Fibroblast of skin of right quadriceps (primary cell): ENCODE results near the gene GABRG3.

ENCODE experiments used
- DNase-seq: peaks from one replicate; pipeline ENCODE4 v3.0.0-alpha.2; 2013

The GABRG3 gene

DNA sequence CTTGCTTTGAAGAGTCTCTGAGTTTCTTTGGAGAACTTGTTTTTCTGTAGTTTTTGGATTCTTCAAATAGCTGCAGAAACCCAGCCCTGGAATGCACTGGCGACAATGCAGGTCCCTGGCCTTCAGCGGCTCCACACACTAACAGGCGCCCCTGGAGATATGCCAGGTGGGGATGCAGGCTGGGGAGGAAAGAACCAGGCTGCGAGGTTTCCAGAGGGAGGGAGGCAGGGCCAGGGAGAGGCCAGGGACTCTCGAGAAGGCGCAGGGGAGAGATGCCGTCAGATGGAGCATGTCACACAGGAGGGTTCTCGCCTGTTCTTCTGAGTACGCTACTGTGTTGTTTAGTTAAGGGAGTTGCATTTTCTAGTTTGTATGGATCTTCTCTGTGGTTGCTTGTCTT lies 283.1 kb downstream of the GABRG3 start:
- peak; percentile 13 for DNase-seq

DNA sequence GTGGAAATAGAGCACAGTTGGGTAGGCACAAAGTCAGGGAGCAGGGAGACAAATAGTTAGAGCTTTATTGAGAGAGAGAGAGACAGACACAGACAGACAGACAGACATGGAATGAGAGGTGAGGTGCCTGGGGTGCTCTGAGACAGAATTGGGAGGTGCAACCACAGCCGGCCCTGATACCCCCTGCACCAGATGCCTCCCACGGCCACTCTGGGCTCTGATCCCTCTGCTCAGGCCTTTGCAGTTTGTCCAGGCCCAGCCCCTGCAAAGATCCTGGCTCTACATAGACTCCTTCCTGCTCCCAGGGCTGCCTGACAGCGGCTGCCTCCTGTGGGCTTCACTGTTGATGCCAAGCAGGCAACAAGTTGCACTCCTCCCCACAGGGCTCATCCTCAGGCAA lies 283.8 kb downstream of the GABRG3 start:
- no peak for DNase-seq

DNA sequence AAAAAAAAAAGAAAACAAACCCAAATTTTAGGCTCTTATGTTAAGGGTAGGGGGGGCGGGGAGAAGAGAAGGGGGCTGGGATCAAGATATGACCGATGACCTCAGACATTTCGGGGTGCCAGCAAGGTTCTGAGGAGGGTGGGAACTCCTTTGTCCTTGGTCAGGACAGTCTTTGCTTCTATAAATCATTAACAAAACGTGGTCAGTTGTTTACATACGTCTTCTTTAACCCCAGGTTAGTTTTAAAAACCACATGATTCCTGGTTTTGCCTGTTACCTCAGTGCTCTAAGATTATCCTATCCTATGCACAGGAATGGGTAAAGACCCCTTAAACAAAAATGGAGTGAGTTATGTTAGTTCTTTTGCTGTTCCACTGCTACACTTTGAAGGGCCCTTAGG lies 285.5 kb downstream of the GABRG3 start:
- no peak for DNase-seq

DNA sequence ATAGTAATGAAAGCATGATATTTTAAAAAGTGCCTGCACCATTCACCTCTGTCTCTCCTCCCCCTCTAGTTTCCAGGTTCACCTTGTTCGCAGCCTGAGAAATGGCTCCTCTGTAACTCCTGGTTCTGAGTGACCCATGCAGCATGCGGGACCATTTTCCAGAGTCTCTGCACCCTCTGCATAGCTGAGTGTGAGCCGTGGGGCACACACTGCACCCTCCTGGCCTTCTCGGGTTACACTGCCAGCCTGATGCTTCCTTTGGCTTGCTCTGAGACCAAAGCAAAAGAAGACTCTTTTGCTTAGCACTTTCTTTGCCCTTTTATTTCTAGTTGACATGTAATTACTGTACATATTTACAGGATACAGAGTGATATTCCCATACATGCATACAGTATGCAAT lies 287.3 kb downstream of the GABRG3 start:
- DNase-seq, result no peak

DNA sequence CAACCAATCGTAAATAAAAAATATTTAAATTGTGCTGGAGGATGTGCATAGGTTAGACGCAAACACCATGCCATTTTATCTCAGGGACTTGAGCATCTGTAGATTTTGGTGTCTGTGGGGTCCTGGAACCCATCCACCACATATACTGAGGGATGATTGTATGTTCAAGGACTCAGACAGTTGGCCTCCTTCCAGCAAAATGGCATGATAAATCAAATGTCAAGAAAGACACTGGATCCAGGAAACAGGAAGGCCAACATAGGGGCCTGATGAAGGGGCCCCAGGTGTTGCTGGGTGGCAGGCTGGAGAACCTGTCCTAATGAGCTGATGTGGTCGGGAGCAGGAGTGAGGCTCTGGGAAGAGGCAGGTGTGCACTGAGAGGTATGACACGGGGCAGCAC lies 289.5 kb downstream of the GABRG3 start:
- DNase-seq, result no peak

DNA sequence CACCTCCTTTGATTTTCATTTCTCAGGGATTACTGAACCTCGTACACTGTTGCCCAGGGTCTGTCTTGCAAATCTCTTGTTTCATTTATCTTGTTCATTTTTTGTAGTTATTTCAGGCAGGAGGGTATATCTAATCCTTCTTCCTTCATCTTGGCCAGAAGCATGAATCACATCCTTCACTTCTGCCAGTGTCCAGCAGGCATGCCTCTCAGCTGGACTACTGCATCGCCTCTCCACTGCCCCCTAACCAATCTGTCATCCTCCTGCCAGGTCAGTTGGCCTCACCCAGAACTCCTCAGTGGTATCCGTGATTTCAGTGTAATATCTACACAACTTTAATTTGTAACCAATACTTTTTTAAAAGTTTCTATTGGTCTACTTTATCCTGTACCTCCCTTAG lies 297.9 kb downstream of the GABRG3 start:
- no peak for DNase-seq

DNA sequence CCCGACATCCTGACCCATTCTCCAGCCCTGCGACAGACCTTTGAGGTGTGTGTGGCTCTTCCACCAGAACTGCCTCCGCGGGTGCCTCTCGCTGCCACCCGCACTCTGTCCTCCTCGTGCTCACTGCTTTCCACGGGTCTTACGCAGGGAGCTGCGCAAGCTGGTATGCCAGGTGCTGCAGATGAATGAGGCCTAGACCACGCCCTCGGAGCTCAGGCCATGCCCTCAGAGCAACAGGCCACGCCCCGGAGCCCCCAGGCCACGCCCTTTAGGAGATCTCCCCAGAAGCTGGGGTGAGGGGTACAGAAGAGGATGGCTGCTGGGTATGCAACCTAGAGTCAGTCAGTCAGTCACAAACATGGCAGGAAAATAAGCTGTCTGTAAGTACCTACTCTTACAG lies 300.3 kb downstream of the GABRG3 start:
- no peak for DNase-seq

DNA sequence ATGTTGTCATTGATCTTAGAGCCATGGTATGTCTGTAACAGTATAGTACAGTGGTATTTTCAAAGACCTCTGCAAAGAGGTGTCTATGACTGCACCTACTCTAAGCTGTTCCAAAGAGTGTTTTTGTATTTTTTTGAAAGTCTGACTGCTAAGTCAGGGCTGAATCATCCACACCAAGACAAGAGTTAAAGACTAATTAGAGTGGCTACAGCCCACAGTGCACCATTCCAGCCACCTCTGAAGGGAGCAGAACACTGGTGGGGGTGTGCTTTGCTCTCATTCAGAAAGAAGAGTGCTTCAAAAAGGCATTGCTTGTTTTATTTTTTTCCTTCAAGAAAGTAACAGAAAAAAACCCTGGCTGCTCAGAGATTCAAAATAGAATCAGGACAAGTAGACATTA lies 301.4 kb downstream of the GABRG3 start:
- DNase-seq, result no peak

DNA sequence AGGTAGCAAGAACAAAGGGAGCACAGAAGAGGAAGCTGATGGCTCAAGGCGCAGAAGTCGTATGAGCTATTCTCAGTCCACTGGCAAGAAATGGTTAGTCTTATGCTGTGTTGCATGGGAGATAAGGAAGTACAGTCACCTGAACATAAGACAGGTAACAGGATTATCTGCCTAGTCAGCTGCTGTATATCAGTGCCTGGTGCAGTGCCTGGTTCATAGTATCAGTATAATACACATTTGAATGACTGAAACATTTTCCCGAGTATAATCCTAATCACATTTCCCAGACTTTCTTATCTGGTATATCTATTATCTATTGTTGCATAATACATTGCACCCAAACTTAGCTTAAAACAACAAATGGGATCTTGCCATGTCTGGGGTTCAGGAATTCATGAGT lies 302.5 kb downstream of the GABRG3 start:
- no peak for DNase-seq

DNA sequence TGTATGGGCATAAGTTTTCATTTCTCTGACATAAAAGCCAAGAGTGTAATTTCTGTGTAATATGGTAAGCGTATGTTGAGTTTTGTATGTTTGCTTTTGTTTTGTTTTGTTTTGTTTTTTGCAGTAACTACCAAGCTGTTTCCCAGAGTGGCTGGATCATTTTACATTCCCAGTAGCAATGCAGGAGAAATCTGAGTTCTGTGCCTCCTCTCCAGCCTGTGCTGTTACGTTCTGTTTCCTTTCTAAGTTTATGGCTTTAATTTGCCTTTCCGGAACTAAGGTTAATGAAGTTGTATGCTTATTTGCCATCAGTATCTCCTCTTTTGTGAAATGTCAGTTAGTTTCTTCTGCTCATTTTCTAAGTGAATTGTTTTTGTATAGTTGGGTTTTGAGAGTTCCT lies 307.8 kb downstream of the GABRG3 start:
- DNase-seq, result no peak

DNA sequence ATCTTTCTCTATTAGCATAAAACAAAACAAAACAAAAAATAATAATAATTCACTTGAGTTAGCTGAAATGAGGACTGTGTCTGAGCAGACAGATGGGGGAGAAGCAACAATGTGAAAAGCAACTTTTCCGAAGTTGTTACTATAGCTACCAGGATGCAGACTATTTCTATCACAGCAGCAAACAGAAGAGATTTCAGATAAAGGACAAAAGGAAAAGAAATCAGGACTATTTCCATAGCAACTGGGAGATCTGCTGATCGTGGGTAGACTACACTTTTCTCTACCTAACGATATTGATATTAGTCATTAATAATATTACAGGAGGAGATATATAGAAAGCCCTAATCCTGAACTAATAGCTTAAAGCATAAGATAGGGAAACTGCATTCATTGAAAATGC lies 321.7 kb downstream of the GABRG3 start:
- no peak for DNase-seq

DNA sequence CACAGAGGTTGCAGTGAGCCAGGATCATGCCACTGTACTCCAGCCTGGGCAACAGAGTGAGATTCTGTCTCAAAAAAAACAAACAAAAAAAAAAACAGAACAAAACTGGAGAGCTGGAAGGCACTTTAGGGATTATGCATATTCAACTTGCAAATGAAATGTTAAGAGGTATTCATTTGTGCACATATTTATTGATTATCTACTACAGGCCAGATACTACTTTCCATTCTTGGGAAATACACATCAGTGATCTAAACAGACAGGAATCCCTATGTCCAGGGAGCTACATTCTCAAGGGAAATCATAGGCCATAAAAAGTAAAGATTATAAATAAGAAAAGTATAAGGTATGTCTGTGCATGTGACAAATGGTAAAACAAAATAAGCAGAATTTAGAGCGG lies 322.6 kb downstream of the GABRG3 start:
- DNase-seq, result no peak

DNA sequence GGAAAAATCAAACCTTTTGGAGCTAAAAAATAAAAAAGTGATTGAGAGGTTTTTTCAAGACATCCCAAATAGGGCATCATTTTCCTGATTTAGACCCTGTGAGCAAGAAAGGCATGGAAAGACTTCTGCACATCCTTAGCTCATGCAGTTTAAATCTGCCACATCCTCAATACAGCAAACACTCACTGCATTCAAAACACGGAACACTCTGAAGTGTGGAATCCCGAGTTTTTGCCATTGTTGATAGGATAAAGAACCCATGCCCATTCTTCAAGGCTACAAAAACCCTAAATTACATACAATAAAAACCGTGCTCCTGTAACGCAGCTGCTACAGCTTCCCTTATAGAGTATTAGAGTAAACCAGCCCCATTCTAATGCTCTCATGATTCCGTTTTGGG lies 346.8 kb downstream of the GABRG3 start:
- DNase-seq, result no peak

DNA sequence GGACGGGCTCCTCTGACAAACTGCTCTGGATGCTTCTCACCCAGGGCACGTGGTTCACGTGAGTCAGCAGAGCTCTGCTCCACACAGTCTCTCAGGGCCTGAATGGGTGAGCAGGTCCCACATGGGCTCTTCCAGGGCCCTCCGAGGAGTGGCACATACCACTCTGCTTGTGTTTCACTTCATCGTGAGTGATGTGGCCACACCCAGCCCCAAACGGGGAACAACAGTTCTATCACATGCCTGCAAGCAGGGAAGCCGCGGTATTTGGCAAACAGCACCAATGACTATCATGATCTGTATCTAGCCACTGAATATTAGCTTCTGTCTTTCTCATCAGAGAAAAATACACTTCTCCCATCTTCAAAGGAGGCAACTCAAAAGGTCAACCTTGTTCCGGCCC lies 352.8 kb downstream of the GABRG3 start:
- DNase-seq, result no peak

DNA sequence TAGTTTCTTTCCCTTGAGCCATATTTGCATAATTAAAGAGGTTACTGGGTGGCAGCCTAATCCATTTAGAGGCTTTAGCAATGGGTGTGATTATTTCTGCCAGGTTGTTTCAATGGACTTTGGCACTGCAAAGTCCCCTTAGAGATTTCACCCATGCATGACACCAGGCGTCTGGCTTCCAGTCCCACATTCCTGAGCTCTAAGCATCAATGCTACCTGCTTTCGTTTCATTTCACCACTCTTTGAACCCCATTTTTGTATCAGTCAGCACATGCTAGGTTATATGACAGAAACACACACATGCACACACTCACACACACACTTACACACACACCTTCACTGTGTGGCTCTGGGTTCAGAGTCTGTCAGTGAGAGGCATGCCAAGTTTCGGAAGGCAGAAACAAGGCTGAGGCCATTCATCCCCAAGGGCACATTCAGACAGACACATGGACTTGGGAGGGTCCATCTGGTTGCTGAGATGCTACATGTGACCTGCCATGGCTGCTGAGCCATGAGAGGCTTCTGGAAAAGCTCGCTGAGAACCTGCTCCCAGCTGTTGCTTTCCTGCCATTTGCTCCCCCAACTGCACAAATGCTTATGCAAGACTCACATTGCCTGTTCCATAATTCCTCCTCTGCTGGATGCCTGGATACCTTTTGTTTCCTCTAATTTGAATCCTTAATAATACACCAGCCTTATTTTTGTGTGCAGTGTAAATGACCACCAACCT lies 354.1 kb downstream of the GABRG3 start:
- no peak for DNase-seq

DNA sequence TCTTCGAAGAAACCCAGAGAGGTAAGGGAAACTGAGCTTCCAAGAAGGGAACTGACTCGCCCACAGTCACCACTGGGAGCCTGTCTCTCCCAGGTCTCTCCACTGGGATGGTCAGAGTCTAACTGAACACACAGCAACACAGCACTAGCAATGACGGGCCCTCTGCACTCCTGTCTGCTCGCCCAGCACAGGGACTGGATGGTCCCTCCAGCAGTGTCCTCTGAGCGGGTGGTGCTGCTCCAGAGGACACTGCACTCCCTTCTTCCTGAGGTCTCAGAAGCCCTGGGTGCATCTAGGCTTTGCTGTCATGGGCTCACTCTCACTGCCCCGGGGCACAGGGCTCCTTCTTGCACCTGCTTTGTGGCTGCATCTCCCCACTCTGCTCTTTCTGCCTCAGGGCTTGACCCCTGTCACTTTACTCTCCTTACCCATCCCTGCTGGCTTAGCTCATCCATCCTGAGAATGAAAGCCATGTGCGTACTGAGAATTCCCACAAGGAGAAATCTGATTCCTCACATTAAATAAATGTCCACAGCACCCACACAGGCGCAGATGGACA lies 356.6 kb downstream of the GABRG3 start:
- no peak for DNase-seq

DNA sequence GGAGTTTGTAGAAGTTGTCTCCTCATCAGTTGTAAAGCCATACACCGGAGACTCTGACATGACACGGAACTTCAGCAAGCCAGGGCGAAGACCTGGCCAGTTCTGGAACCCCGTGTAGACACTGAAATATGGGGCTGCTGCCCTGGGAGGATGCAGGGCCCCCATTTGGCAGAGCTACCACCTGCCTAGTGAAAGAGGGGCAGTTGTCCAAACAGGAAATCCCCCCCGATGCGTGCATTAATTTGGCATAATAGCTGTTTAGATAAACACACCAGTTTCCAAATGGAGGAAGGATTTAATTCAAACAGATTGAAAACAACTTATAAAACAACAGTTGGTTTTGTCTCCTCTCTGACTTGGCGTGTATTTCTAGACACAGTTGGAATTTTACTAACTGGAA lies 357.2 kb downstream of the GABRG3 start:
- DNase-seq, result no peak

DNA sequence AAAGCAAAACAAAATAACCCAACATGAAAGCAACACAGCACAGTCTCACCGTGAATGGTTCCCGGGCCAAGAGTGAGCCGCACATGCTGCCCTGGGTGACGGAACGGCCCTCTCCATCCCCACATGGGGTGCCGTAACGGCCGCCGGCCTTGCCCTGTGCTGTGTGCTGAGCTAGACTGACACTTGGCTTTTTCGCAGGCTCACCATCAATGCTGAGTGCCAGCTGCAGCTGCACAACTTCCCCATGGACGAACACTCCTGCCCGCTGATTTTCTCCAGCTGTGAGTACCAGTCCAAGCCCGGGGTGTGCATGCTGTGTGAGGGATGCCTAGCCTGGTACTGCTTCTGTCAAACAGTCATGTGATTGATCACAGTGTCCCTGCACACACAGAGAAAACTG lies 357.6 kb downstream of the GABRG3 start:
- DNase-seq, result no peak

DNA sequence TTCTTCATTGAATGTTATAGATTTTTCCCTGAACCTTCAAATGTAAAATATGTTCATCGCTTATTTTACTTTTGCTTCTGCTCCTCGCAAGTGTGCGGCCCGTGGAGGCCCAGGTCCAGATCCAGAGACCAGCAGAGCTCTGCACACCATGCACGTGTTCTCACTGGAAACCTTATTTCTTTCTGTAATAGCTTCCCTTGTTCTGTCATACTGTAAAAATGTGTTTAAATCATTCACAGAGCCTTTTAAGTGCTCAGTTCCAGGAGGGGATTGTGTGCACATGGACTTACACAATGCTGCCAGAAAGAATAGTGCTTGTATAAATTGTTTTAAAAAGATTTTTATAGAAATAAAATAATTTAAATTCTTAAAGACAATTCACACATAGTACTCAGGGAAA lies 359.3 kb downstream of the GABRG3 start:
- no peak for DNase-seq

DNA sequence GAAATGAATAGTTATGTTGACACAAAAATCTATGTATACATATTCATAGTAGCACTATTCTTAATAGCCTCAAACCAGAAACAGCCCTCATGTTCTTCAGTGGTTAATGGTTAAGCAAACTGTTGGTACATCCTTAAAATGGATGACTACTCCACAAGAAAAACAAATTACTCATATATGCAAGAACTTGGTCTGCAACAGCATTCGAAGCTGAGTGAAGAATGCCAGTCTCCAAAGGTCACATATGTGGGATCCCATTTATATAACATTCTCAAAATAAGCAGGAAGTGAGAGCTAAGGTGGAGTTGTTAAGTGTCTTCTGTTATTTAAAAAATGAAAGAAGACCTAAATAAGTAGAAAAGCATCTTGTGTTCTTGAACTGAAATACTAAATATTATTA lies 365.7 kb downstream of the GABRG3 start:
- peak; percentile 41 for DNase-seq

DNA sequence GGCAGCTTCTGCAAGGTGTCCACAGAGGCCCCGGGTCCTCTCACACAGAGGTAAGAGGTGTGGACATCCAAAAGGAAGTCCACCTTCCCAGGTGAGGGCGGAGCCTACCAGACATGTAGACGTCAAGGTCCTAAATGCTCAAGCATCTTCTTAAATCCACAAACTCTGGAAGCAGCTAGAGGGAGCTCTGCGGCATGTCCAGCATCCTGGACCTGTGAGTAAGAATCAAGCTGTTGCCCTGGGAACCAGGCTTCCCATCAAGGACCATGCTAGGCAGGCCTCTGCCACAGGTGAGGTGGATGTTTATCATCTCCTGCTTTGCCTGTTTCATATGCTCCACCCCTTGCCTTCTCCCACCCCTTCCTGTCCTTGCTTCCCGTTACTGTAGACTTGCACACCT lies 368.2 kb downstream of the GABRG3 start:
- no peak for DNase-seq

DNA sequence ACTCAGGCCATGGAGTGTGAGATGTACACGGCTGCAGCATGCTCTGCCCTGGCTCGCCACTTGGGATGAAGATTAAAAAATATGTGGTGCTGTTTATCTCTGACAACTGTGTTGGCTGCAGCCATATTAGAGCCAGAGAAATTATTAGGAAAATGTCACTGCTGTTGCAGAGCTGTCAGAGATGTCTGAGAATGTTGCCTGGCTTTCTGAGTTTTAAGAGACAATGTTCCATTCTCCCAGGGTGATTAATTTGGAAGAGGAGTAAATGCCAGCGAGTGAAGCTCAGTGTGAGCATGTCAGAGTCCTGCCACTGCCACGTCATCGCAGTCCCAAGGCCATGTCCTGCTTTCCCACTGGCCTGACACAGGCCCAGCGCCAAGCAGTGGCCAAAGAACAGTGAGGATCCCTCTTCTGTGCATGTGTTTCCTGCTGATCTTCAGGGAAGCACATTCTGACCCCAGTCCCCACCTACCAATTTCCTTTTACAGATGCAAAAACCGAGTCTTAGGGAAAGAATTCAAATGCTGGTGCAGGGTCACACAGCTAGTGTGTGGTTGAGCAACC lies 370.9 kb downstream of the GABRG3 start:
- no peak for DNase-seq

DNA sequence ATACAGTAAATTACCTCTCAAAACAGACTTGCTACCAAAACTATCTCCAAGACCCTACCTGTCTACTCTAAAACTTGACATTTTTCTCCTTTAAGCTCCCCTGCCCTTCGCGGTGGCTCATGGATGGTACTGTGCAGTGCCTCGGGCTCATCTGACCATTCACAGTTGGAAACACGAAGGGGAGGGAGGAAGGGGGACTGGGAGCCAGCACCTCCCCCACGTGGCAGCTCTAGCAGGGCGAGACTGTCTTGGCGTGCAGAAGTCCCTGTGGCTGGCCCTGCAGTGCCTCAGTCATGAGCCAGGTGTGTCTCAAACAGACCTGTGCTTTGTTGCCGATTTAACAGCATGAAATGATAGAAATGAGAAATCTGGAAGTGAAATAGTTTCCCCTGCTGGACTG lies 372.0 kb downstream of the GABRG3 start:
- DNase-seq, result no peak

DNA sequence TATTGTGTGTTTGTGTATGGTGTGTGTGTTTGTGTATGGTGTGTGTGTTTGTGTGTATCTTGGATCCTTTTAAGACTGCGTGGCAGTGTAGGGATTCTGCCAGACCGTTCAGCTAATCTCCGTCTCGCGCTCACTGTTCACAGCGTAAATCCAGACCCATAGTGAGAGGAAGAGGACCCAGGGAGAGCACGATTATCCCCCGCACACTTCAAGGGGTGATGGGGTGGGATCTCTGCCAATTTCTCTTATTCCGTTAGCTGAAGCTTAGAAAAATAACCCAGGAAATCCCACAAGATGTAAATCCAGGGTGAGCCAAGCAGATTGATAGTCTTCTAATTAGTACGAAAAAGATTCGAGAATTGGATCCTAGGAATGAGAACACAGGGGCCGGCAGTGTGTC lies 381.2 kb downstream of the GABRG3 start:
- DNase-seq, result no peak

DNA sequence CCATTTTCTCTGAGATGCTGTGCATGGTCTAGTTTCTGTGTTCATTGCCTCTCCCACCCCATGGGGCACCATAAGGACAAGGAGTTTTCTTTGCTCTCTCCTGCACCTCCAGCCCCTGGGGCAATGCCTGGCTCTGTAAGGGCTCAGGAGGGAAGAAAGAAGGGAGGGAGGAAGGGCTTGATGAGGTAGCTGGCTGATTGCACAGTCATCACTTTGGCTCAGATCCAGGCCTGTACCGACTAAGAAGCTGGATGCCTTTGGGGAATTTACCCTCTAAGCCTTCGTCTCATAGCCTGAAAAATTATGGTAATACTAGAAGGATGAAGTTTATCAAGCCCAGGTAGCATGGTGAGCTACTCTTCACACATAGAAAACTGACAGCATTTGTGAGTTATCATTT lies 382.9 kb downstream of the GABRG3 start:
- peak; percentile 69 for DNase-seq
